Activated naive CD4-positive, alpha-beta T cell treated with anti-CD3 and anti-CD28 coated beads for 36 hours (primary cell): ENCODE data around the gene R3HDM4. TPM values are rescaled to one million over a fixed set of nuclear protein-coding genes. Genes with fewer than 3 reads are reported as not detected.

Experiments
- CTCF ChIA-PET: fragments of 350-600 bp; sonication (Branson Sonifier 250); formaldehyde crosslinking; loops from one replicate; lab custom pipeline; 2021; ENCODE audit warnings: antibody characterized with exemption; lab: Charles Lee
- DNase-seq: peaks from one replicate; pipeline ENCODE4 v3.0.0-alpha.2; 2020
- H3K27ac Mint-ChIP-seq: one replicate; pipeline ENCODE4 v1.8.0; 2021; ENCODE audit warnings: mild to moderate bottlenecking, mixed read lengths
- H3K27me3 Mint-ChIP-seq: one replicate; pipeline ENCODE4 v1.8.0; 2021; ENCODE audit warnings: low read depth, mixed read lengths
- H3K36me3 Mint-ChIP-seq: one replicate; pipeline ENCODE4 v1.8.0; 2021; ENCODE audit warnings: low read depth, mixed read lengths
- H3K4me1 Mint-ChIP-seq: one replicate; pipeline ENCODE4 v1.8.0; 2021; ENCODE audit warnings: low read depth, mixed read lengths
- H3K4me3 Mint-ChIP-seq: one replicate; pipeline ENCODE4 v1.8.0; 2021; ENCODE audit warnings: mild to moderate bottlenecking, moderate library complexity, mixed read lengths
- H3K9me3 Mint-ChIP-seq: one replicate; pipeline ENCODE4 v1.8.0; 2021; ENCODE audit warnings: mixed read lengths
- intact Hi-C: fragments of 100-400 bp; cut with micrococcal nuclease; formaldehyde crosslinking; loops from one replicate; pipeline ENCODE4 v1.15.1; 2023
- total RNA-seq, 2 experiments: library from RNA; stranded (reverse); gene quantifications; one replicate each; pipeline ENCODE4 v1.2.3, GENCODE V29; 2021

R3HDM4 gene
- total RNA-seq, 2 experiments from 2014 or later, result 111 to 120 TPM

- Mint-ChIP-seq H3K27ac (no peak overlapping the region), H3K36me3 (peaks cover 6% of the 10 kb centered on the region), H3K9me3 (no peaks in the 10 kb centered on the region)
These were observed 43.5 kb downstream of the R3HDM4 start for GRCh38 chr19:869245-870177.

GRCh38 chr19:868458-869244 lies 44.4 kb downstream of the R3HDM4 start:
- Mint-ChIP-seq H3K36me3 (peaks cover 6% of the 10 kb centered on the region), H3K27me3 (no peaks in the 10 kb centered on the region), H3K27ac (no peak overlapping the region), H3K4me3 (no peak overlapping the region), H3K4me1 (peaks cover 11% of the 10 kb centered on the region), H3K9me3 (no peaks in the 10 kb centered on the region)
- intact Hi-C loops, result no loop called here
- DNase-seq, result no peak
- CTCF ChIA-PET, result no interaction called here

More at GRCh38 chr19:869245-870177, 43.5 kb downstream of the R3HDM4 start:
- no peak for DNase-seq
- Mint-ChIP-seq H3K27me3 (no peaks in the 10 kb centered on the region), H3K4me3 (no peak overlapping the region), H3K4me1 (peaks cover 8% of the 10 kb centered on the region)
- intact Hi-C loops, result no loop called here
- CTCF ChIA-PET, result no interaction called here

- peaks cover 6% of the 10 kb centered on the region for H3K36me3 Mint-ChIP-seq
These were observed 45.1 kb downstream of the R3HDM4 start for GRCh38 chr19:867855-868457.

GRCh38 chr19:867301-867793 lies 45.7 kb downstream of the R3HDM4 start:
- Mint-ChIP-seq H3K36me3 (peaks cover 6% of the 10 kb centered on the region), H3K4me1 (peaks cover 17% of the 10 kb centered on the region), H3K27ac (no peak overlapping the region), H3K9me3 (no peaks in the 10 kb centered on the region), H3K27me3 (peaks cover 3% of the 10 kb centered on the region), H3K4me3 (no peak overlapping the region)
- intact Hi-C loops, result no loop called here
- DNase-seq, result no peak
- CTCF ChIA-PET, result no interaction called here

More at GRCh38 chr19:867855-868457, 45.1 kb downstream of the R3HDM4 start:
- DNase-seq, result no peak
- intact Hi-C loops, result no loop called here
- no peak overlapping the region for H3K4me3 Mint-ChIP-seq
- no peaks in the 10 kb centered on the region for H3K9me3 Mint-ChIP-seq
- no peak overlapping the region for H3K27ac Mint-ChIP-seq
- peaks cover 3% of the 10 kb centered on the region for H3K27me3 Mint-ChIP-seq
- H3K4me1 Mint-ChIP-seq, result peaks cover 17% of the 10 kb centered on the region
- CTCF ChIA-PET, result no interaction called here

- intact Hi-C loops, result no loop called here
- no peak overlapping the region for H3K4me3 Mint-ChIP-seq
- peaks cover 3% of the 10 kb centered on the region for H3K27me3 Mint-ChIP-seq
- H3K27ac Mint-ChIP-seq, result no peak overlapping the region
- H3K9me3 Mint-ChIP-seq, result no peaks in the 10 kb centered on the region
- H3K36me3 Mint-ChIP-seq, result peaks cover 6% of the 10 kb centered on the region
- no peak for DNase-seq
- CTCF ChIA-PET, result no interaction called here
- H3K4me1 Mint-ChIP-seq, result peaks cover 13% of the 10 kb centered on the region
These were observed 46.2 kb downstream of the R3HDM4 start for GRCh38 chr19:866769-867300.

- intact Hi-C loops, result loop anchor here (1.0 to 2.0 kb wide), 3 partner anchors 54 to 122 kb away; partner anchors contain the start of genes KISS1R, PTBP1 and WDR18
- CTCF ChIA-PET, result interaction anchor here (0.6 to 3.6 kb wide), 15 partner anchors 11 to 205 kb away, joined by 3 to 23 read pairs (median 5); partner anchors contain the start of genes KISS1R, MED16, RNU6-9 and WDR18
- peaks cover 13% of the 10 kb centered on the region for H3K4me1 Mint-ChIP-seq
- H3K27me3 Mint-ChIP-seq, result peaks cover 6% of the 10 kb centered on the region
- H3K27ac Mint-ChIP-seq, result no peak overlapping the region
- DNase-seq, result no peak
- peaks cover 3% of the 10 kb centered on the region for H3K36me3 Mint-ChIP-seq
- H3K9me3 Mint-ChIP-seq, result no peaks in the 10 kb centered on the region
- no peak overlapping the region for H3K4me3 Mint-ChIP-seq
These were observed 49.8 kb downstream of the R3HDM4 start for GRCh38 chr19:863315-863620.

GRCh38 chr19:862581-863314 lies 50.3 kb downstream of the R3HDM4 start:
- peaks cover 13% of the 10 kb centered on the region for H3K4me1 Mint-ChIP-seq
- H3K27me3 Mint-ChIP-seq, result peaks cover 6% of the 10 kb centered on the region
- intact Hi-C loops, result loop anchor here (1.0 to 2.0 kb wide), 4 partner anchors 55 to 122 kb away; partner anchors contain the start of genes KISS1R, PTBP1 and WDR18
- H3K4me3 Mint-ChIP-seq, result peak overlapping the region; percentile 51
- DNase-seq, result peak; percentile 85
- H3K27ac Mint-ChIP-seq, result no peak overlapping the region
- peaks cover 3% of the 10 kb centered on the region for H3K36me3 Mint-ChIP-seq
- no peaks in the 10 kb centered on the region for H3K9me3 Mint-ChIP-seq
- CTCF ChIA-PET, result interaction anchor here (0.7 to 3.6 kb wide), 9 partner anchors 30 to 206 kb away, joined by 3 to 23 read pairs (median 5); partner anchors contain the start of genes KISS1R, MED16 and RNU6-9

GRCh38 chr19:861756-862580 lies 51.1 kb downstream of the R3HDM4 start:
- CTCF ChIA-PET, result interaction anchor here (2.5 to 3.6 kb wide), 2 partner anchors 53 to 58 kb away, joined by 21 to 23 read pairs; partner anchors contain the start of gene KISS1R
- Mint-ChIP-seq H3K4me3 (peak overlapping the region; percentile 51), H3K36me3 (no peaks in the 10 kb centered on the region), H3K4me1 (peaks cover 13% of the 10 kb centered on the region), H3K27ac (no peak overlapping the region), H3K27me3 (peaks cover 6% of the 10 kb centered on the region), H3K9me3 (no peaks in the 10 kb centered on the region)
- intact Hi-C loops, result loop anchor here (1.0 to 2.0 kb wide), 3 partner anchors 65 to 123 kb away; partner anchors contain the start of genes PTBP1 and WDR18
- DNase-seq, result peak; percentile 74

GRCh38 chr19:861141-861755 lies 51.8 kb downstream of the R3HDM4 start:
- no peak overlapping the region for H3K4me3 Mint-ChIP-seq
- H3K27ac Mint-ChIP-seq, result no peak overlapping the region
- no peak for DNase-seq
- intact Hi-C loops, result no loop called here
- CTCF ChIA-PET, result no interaction called here
- H3K36me3 Mint-ChIP-seq, result no peaks in the 10 kb centered on the region
- H3K4me1 Mint-ChIP-seq, result peaks cover 13% of the 10 kb centered on the region
- H3K9me3 Mint-ChIP-seq, result no peaks in the 10 kb centered on the region
- H3K27me3 Mint-ChIP-seq, result peaks cover 6% of the 10 kb centered on the region
